K562 (cell line): ENCODE data around the gene C4A. TPM values are rescaled to one million over a fixed set of nuclear protein-coding genes. Genes with fewer than 3 reads are reported as not detected.
A peak's percentile ranks its signal among the peaks of the same experiment; 100 is the strongest.

ENCODE experiments used
- ATAC-seq: fragments of 200-7000 bp; cut with Tn5 transposase; 3 replicates; pipeline ENCODE4 v1.9.1; 2020; ENCODE audit warnings: moderate library complexity
- BruUV-seq: library from RNA; stranded (reverse); fragments of 400-500 nt; replicated peaks from 2 replicates; lab custom pipeline; 2021; lab: Mats Ljungman, UMichigan
- CTCF ChIA-PET: fragments of 300-600 bp; formaldehyde crosslinking; extraction: SDS; loops from one replicate; lab custom pipeline; 2021; ENCODE audit warnings: low intra/inter-chr PET ratio; lab: Yijun Ruan, JAX
- POLR2A ChIA-PET: fragments of 300-600, 350-650 bp; sonication (Branson Sonifier 250); formaldehyde crosslinking; extraction: SDS; loops from one replicate; lab custom pipeline; 2021; ENCODE audit warnings: antibody characterized with exemption, inconsistent platforms; lab: Yijun Ruan, JAX
- DNase-seq, 4 experiments: peaks; one replicate each; pipeline versions ENCODE4 v3.0.0 to v3.0.0-alpha.2; 2011 to 2018; ENCODE audit warnings: low spot score in 3 of 4, mixed read lengths in 3 of 4; ENCODE audit errors: extremely low read depth in 1 of 4
- FAIRE-seq: peaks from 2 replicates; lab custom pipeline; 2011; peaks lifted over from hg19 to GRCh38; lab: Jason Lieb, UNC
- H2AFZ ChIP-seq: 2 replicates; pipeline ENCODE4 v1.6.0; 2011; ENCODE audit warnings: low read depth, low read length, control low read depth, inconsistent platforms
- H3K27ac ChIP-seq: fragments of 200-600 bp; 3 replicates; pipeline ENCODE4 v1.8.0; 2011; ENCODE audit warnings: low read depth, mild to moderate bottlenecking, control low read depth, inconsistent platforms, low read length, moderate library complexity, mixed read lengths; ENCODE audit errors: extremely low read depth
- H3K27me3 ChIP-seq, 2 experiments: fragments of 300-600 bp in 1 of 2; 2 replicates in 1 of 2; 3 replicates in 1 of 2; pipeline versions ENCODE4 v1.6.0 to v1.8.0; 2011; ENCODE audit warnings: inconsistent platforms in 2 of 2, low read length in 2 of 2, mild to moderate bottlenecking in 1 of 2, mixed read lengths in 1 of 2, moderate library complexity in 1 of 2; ENCODE audit not compliant: control insufficient read depth in 2 of 2, insufficient read depth in 2 of 2
- H3K36me3 ChIP-seq: fragments of 300-600 bp; 3 replicates; pipeline ENCODE4 v1.8.0; 2011; ENCODE audit warnings: mild to moderate bottlenecking, low read length, inconsistent platforms; ENCODE audit not compliant: control insufficient read depth, insufficient read depth
- H3K4me1 ChIP-seq, 2 experiments: fragments of 200-600 bp in 1 of 2; replicated peaks in 1 of 2; 2 replicates in 1 of 2; 3 replicates in 1 of 2; pipeline versions ENCODE4 v1.5.1 to v1.8.0; 2011; ENCODE audit warnings: inconsistent platforms in 2 of 2, low read length in 2 of 2, mild to moderate bottlenecking in 1 of 2, mixed read lengths in 1 of 2, moderate library complexity in 1 of 2; ENCODE audit not compliant: control insufficient read depth in 2 of 2, insufficient read depth in 2 of 2
- H3K4me2 ChIP-seq: 2 replicates; pipeline ENCODE4 v1.6.1; 2011; ENCODE audit warnings: low read length, control low read depth, inconsistent platforms, mixed read lengths; ENCODE audit not compliant: insufficient read depth
- H3K4me3 ChIP-seq: fragments of 200-600 bp; sonication (generic), shearing (Covaris generic); 2 replicates; pipeline ENCODE4 v1.5.1; 2016; ENCODE audit warnings: control low read depth, inconsistent platforms
- H3K79me2 ChIP-seq: fragments of 200-600 bp; 3 replicates; pipeline ENCODE4 v1.8.0; 2011; ENCODE audit warnings: low read length, inconsistent platforms; ENCODE audit not compliant: control insufficient read depth, insufficient read depth
- H3K9ac ChIP-seq, 2 experiments: 2 replicates each; pipeline versions ENCODE4 v1.6.0 to v1.6.1; 2011; ENCODE audit warnings: low read depth in 2 of 2, low read length in 2 of 2, control low read depth in 1 of 2, inconsistent platforms in 1 of 2, mild to moderate bottlenecking in 1 of 2, mixed read lengths in 1 of 2; ENCODE audit not compliant: insufficient read depth in 1 of 2
- H3K9me1 ChIP-seq: one replicate; pipeline ENCODE4 v1.6.0; 2011; ENCODE audit warnings: inconsistent platforms, mild to moderate bottlenecking, low read length, moderate library complexity; ENCODE audit not compliant: control insufficient read depth, insufficient read depth
- H3K9me3 ChIP-seq: replicated peaks from 2 replicates; pipeline ENCODE4 v1.5.1; 2011; ENCODE audit warnings: low read depth, low read length, inconsistent platforms; ENCODE audit not compliant: control insufficient read depth, insufficient read depth
- H4K20me1 ChIP-seq: replicated peaks from 2 replicates; pipeline ENCODE4 v1.6.1; 2011; ENCODE audit warnings: low read length, inconsistent platforms, mixed read lengths; ENCODE audit not compliant: control insufficient read depth, insufficient read depth
- POLR2G ChIP-seq: fragments of 200-400 bp; formaldehyde crosslinking; IDR thresholded peaks from 2 replicates; pipeline ENCODE4 v1.6.1; 2017; ENCODE audit warnings: low read depth, mild to moderate bottlenecking, antibody characterized with exemption, low read length, moderate library complexity
- RBFOX2 ChIP-seq: fragments of 200-400 bp; formaldehyde crosslinking; IDR thresholded peaks from 2 replicates; pipeline ENCODE4 v1.6.1; 2017; ENCODE audit warnings: low read depth, mild to moderate bottlenecking, low read length, moderate library complexity
- ZNF184 ChIP-seq: sonication (generic); formaldehyde crosslinking; IDR thresholded peaks from 2 replicates; pipeline ENCODE4 v1.5.0; 2020; ENCODE audit warnings: missing genetic modification reagents
- ZNF717 ChIP-seq: fragments of 250-450 bp; sonication (Bioruptor Pico); IDR thresholded peaks from 2 replicates; pipeline ENCODE4 v1.5.0; 2021
- WGBS: fragments of 100-300 bp; shearing (Covaris generic); methylation state at CpG from one replicate; pipeline ENCODE4 v1.1.6; 2016; ENCODE audit warnings: low coverage, mixed read lengths; ENCODE audit not compliant: insufficient coverage; ENCODE audit errors: missing lambda C conversion rate; 5-methylcytosine and 5-hydroxymethylcytosine counted together
- in situ Hi-C: fragments of 300-500 bp; cut with MboI; formaldehyde crosslinking; loops from 4 replicates; pipeline ENCODE4 v1.15.0; 2018; ENCODE audit warnings: inconsistent platforms, mixed read lengths
- intact Hi-C: fragments of 100-400 bp; cut with micrococcal nuclease; formaldehyde crosslinking; loops from 2 replicates; pipeline ENCODE4 v1.14.2; 2022
- polyA plus RNA-seq, 8 experiments: library from polyadenylated mRNA; depleted of rRNA in 4 of 8; stranded (reverse) in 5 of 8; unstranded in 3 of 8; fragments of >200 nt; fragmentation: Nextera tagmentation in 2 of 8; fragmentation: Illumina TruSeq in 1 of 8; extraction: Ambion mirVana in 2 of 8; extraction: Trizol in 1 of 8; gene quantifications; 2 replicates each; pipeline versions ENCODE4 v1.2.1 to v1.2.3, GENCODE V29; 2011 to 2014; ENCODE audit warnings: inconsistent platforms in 1 of 8, missing spikeins in 1 of 8
- total RNA-seq, 7 experiments: library from RNA; depleted of rRNA in 6 of 7; stranded (reverse); fragments of >200 nt in 6 of 7; fragmentation: Illumina TruSeq in 2 of 7; extraction: Trizol in 2 of 7; gene quantifications; 2 replicates each; pipeline versions ENCODE4 v1.2.1 to v1.2.3, GENCODE V29; 2011 to 2021; ENCODE audit warnings: low replicate concordance in 1 of 7
- TF ChIP-seq, protein P1 (sequence below): fragments of 450-650 bp; IDR thresholded peaks from 2 replicates; pipeline ENCODE4 v1.6.1; 2016; ENCODE audit warnings: low read depth, mild to moderate bottlenecking, moderate library complexity
- TF ChIP-seq, protein P2 (sequence below), 3 experiments: fragments of 200-800 bp in 1 of 3; fragments of 250-450 bp in 1 of 3; fragments of 450-650 bp in 1 of 3; sonication (Bioruptor Pico) in 1 of 3; sonication (Bioruptor generic) in 1 of 3; formaldehyde crosslinking in 1 of 3; IDR thresholded peaks; 2 replicates each; pipeline versions ENCODE4 v1.6.1 to v1.8.0; 2016 to 2022; ENCODE audit warnings: mild to moderate bottlenecking in 2 of 3, missing genetic modification characterization in 2 of 3, missing compliant biosample characterization in 1 of 3, moderate library complexity in 1 of 3
- TF ChIP-seq, protein P3 (sequence below): sonication (generic); formaldehyde crosslinking; IDR thresholded peaks from 2 replicates; pipeline ENCODE4 v1.8.0; 2023; ENCODE audit warnings: mild to moderate bottlenecking, missing genetic modification reagents

Gene C4A
- total and polyA plus RNA-seq, 9 of the 15 experiments (the other 6 are each of a cell fraction or from before 2014, with no cell fraction given), result 0.27 to 7.6 (median 5.0) TPM

DNA sequence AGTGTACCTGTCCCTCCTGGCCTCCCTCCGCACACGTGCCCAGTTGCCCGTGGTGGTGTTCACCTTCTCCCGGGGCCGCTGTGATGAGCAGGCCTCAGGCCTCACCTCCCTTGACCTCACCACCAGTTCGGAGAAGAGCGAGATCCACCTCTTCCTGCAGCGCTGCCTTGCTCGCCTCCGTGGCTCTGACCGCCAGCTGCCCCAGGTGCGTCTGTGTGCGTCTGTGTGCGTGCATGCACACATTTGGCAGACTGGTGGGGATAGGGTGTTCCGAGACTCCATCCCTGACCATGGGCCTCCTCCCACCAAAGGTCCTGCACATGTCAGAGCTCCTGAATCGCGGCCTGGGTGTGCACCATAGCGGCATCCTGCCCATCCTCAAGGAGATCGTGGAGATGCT is 17.9 kb upstream of the C4A start:
- BruUV-seq, result no TSS peak
- TF ChIP-seq ZNF184 (CRISPR knock-in tag), result no peak
- TF ChIP-seq POLR2G, result 0 out of 2 replicates have a peak, but pooled peaks have one; percentile 17
- TF ChIP-seq, protein P1, sequence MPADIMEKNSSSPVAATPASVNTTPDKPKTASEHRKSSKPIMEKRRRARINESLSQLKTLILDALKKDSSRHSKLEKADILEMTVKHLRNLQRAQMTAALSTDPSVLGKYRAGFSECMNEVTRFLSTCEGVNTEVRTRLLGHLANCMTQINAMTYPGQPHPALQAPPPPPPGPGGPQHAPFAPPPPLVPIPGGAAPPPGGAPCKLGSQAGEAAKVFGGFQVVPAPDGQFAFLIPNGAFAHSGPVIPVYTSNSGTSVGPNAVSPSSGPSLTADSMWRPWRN, result no peak
- peak; percentile 64 for TF ChIP-seq RBFOX2
- TF ChIP-seq, all 486 proteins: peak for 2
- H4K20me1 ChIP-seq, result no peaks in the 10 kb centered on the region
- no peak overlapping the region for H3K4me3 ChIP-seq
- DNase-seq (no peak), ATAC-seq (no peak), FAIRE-seq (no peak)
- H3K9ac ChIP-seq, result peak overlapping the region in 1 of 2 experiments; percentile 47; a peak in 2 of 4 replicates
- no peak overlapping the region for H3K27ac ChIP-seq
- CTCF ChIA-PET, result no interaction called here
- H3K36me3 ChIP-seq, result peaks cover 89% of the 10 kb centered on the region
- no peaks in the 10 kb centered on the region for H3K27me3 ChIP-seq
- POLR2A ChIA-PET, result interaction anchor here (0.7 to 1.3 kb wide), 2 partner anchors 8 to 311 kb away, joined by 3 to 12 read pairs; partner anchors contain the start of gene DXO
- peaks cover 17% of the 10 kb centered on the region for H3K79me2 ChIP-seq
- H2AFZ ChIP-seq, result no peak overlapping the region
- in situ Hi-C loops (no loop called here), intact Hi-C loops (no loop called here)
- H3K9me1 ChIP-seq, result no peaks in the 10 kb centered on the region
- no peaks in the 10 kb centered on the region for H3K9me3 ChIP-seq
- H3K4me1 ChIP-seq, result peaks cover 14 to 19% of the 10 kb centered on the region in 2 experiments; a peak in 4 of 5 replicates
- no peak overlapping the region for H3K4me2 ChIP-seq
- 95% methylated on average over 17 of the region's 19 CpGs for WGBS

DNA sequence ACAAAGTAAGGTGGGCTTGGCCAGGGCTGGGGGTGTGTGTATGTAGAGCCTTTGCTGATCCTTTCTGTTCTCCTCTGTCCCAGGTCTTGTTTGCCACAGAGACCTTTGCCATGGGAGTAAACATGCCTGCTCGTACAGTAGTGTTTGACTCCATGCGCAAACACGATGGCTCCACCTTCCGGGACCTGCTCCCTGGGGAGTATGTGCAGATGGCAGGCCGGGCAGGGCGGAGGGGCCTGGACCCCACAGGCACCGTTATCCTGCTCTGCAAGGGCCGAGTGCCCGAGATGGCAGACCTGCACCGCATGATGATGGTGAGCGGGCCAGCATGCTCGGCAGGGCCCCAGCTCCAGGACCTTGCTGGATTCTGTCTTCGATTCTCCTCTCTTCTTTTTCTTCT is 16.2 kb upstream of the C4A start:
- ATAC-seq, result no peak
- in situ Hi-C loops (no loop called here), intact Hi-C loops (no loop called here)
- POLR2A ChIA-PET, result no interaction called here
- H3K27me3 ChIP-seq, result no peaks in the 10 kb centered on the region
- no peak for FAIRE-seq
- CTCF ChIA-PET, result no interaction called here
- H3K9me3 ChIP-seq, result no peaks in the 10 kb centered on the region
- 94% methylated on average over 13 of the region's 13 CpGs for WGBS
- H3K27ac ChIP-seq, result no peak overlapping the region
- no peak overlapping the region for H3K4me3 ChIP-seq
- H3K36me3 ChIP-seq, result peaks cover 98% of the 10 kb centered on the region
- peaks cover 11% of the 10 kb centered on the region for H3K79me2 ChIP-seq
- BruUV-seq, result no TSS peak
- H3K4me2 ChIP-seq, result no peak overlapping the region
- DNase-seq, result no peak
- peaks cover 28 to 31% of the 10 kb centered on the region in 2 experiments; a peak in 4 of 5 replicates for H3K4me1 ChIP-seq
- H3K9ac ChIP-seq, result no peak overlapping the region
- no peaks in the 10 kb centered on the region for H3K9me1 ChIP-seq
- no peaks in the 10 kb centered on the region for H4K20me1 ChIP-seq
- TF ChIP-seq, protein P2, sequence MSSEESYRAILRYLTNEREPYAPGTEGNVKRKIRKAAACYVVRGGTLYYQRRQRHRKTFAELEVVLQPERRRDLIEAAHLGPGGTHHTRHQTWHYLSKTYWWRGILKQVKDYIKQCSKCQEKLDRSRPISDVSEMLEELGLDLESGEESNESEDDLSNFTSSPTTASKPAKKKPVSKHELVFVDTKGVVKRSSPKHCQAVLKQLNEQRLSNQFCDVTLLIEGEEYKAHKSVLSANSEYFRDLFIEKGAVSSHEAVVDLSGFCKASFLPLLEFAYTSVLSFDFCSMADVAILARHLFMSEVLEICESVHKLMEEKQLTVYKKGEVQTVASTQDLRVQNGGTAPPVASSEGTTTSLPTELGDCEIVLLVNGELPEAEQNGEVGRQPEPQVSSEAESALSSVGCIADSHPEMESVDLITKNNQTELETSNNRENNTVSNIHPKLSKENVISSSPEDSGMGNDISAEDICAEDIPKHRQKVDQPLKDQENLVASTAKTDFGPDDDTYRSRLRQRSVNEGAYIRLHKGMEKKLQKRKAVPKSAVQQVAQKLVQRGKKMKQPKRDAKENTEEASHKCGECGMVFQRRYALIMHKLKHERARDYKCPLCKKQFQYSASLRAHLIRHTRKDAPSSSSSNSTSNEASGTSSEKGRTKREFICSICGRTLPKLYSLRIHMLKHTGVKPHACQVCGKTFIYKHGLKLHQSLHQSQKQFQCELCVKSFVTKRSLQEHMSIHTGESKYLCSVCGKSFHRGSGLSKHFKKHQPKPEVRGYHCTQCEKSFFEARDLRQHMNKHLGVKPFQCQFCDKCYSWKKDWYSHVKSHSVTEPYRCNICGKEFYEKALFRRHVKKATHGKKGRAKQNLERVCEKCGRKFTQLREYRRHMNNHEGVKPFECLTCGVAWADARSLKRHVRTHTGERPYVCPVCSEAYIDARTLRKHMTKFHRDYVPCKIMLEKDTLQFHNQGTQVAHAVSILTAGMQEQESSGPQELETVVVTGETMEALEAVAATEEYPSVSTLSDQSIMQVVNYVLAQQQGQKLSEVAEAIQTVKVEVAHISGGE (CRISPR knock-in tag; IDR thresholded peaks at IDR 0.05), result no peak
- TF ChIP-seq, protein P3, sequence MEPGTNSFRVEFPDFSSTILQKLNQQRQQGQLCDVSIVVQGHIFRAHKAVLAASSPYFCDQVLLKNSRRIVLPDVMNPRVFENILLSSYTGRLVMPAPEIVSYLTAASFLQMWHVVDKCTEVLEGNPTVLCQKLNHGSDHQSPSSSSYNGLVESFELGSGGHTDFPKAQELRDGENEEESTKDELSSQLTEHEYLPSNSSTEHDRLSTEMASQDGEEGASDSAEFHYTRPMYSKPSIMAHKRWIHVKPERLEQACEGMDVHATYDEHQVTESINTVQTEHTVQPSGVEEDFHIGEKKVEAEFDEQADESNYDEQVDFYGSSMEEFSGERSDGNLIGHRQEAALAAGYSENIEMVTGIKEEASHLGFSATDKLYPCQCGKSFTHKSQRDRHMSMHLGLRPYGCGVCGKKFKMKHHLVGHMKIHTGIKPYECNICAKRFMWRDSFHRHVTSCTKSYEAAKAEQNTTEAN (CRISPR knock-in tag), result no peak
- TF ChIP-seq RBFOX2 (peak; percentile 44; the same call in 1 of the 2 replicates), ZNF717 (CRISPR knock-in tag) (no peak), POLR2G (peak; percentile 36; the same call in 1 of the 2 replicates)
- no peak overlapping the region for H2AFZ ChIP-seq
